Endothelial cell of umbilical vein (primary cell): ENCODE data around the gene EID3.

Experiments used
- CTCF ChIP-seq, 2 donors: IDR thresholded peaks; 1 replicate in 1 of 2; 2 replicates in 1 of 2; pipeline ENCODE4 v1.5.1; 2011; ENCODE audit warnings: low read length in 2 of 2, mild to moderate bottlenecking in 2 of 2, moderate library complexity in 2 of 2, control low read depth in 1 of 2, inconsistent platforms in 1 of 2, low read depth in 1 of 2; ENCODE audit not compliant: insufficient read depth in 1 of 2; ENCODE audit errors: extremely low read depth in 1 of 2
- EZH2 ChIP-seq: IDR thresholded peaks from 2 replicates; pipeline ENCODE4 v1.6.1; 2012; ENCODE audit warnings: borderline replicate concordance, low read depth, mild to moderate bottlenecking, moderate library complexity, low read length, inconsistent platforms; ENCODE audit not compliant: severe bottlenecking
- GATA2 ChIP-seq: IDR thresholded peaks from 2 replicates; pipeline ENCODE4 v1.7.0; 2011; ENCODE audit warnings: low read depth, mild to moderate bottlenecking, moderate library complexity, mixed read lengths, low read length; ENCODE audit not compliant: insufficient read length, insufficient read depth
- MAX ChIP-seq: IDR thresholded peaks from 2 replicates; pipeline ENCODE4 v1.6.1; 2011; ENCODE audit not compliant: insufficient read depth, insufficient read length
- POLR2A ChIP-seq: IDR thresholded peaks from 2 replicates; pipeline ENCODE4 v1.6.1; 2012; ENCODE audit warnings: low read depth, mild to moderate bottlenecking, control low read depth, low read length

GRCh38 chr12:104307655-104308000 lies 4.1 kb downstream of the EID3 start:
- no peak for TF ChIP-seq CTCF (IDR thresholded peaks at IDR 0.05; ENCODE audit: extremely low read depth in 1 of 2, insufficient read depth in 1 of 2, low read depth in 1 of 2, low read length in 2 of 2)
- TF ChIP-seq EZH2 = no peak
- TF ChIP-seq POLR2A = no peak
- no peak for TF ChIP-seq GATA2
- no peak for TF ChIP-seq MAX
